HepG2 (cell line): ENCODE results near the gene MVP. TPM values are rescaled to one million over a fixed set of nuclear protein-coding genes. Genes with fewer than 3 reads are reported as not detected.
"Not testable (repeated sequence)": the region's sequence is repeated elsewhere in the genome, so short reads cannot be mapped to it uniquely, and the experiment has no call there.

Experiments used
- ATAC-seq: fragments of 200-7000 bp; cut with Tn5 transposase; 3 replicates; pipeline ENCODE4 v1.9.1; 2020; ENCODE audit warnings: mild to moderate bottlenecking, moderate library complexity
- BruUV-seq: library from RNA; stranded (reverse); fragments of 400-500 nt; replicated peaks from 2 replicates; lab custom pipeline; 2021; lab: Mats Ljungman, UMichigan
- CTCF ChIA-PET: fragments of 300-600 bp; formaldehyde crosslinking; extraction: SDS; loops from one replicate; lab custom pipeline; 2021; ENCODE audit warnings: low total read pairs, inconsistent platforms, low intra/inter-chr PET ratio; lab: Yijun Ruan, JAX
- POLR2A ChIA-PET: fragments of 350-600 bp; sonication (Branson Sonifier 250); formaldehyde crosslinking; loops from one replicate; lab custom pipeline; 2020; ENCODE audit warnings: antibody characterized with exemption, inconsistent platforms; lab: Yijun Ruan, JAX
- DNase-seq: peaks from one replicate; pipeline ENCODE4 v3.0.0-alpha.2; 2015; ENCODE audit warnings: low spot score
- FAIRE-seq: peaks from 3 replicates; lab custom pipeline; 2011; peaks lifted over from hg19 to GRCh38; lab: Jason Lieb, UNC
- H2AFZ ChIP-seq: one replicate; pipeline ENCODE4 v1.6.1; 2011; ENCODE audit warnings: low read length, inconsistent platforms
- H3K27ac ChIP-seq: fragments of 300-600 bp; 3 replicates; pipeline ENCODE4 v1.8.0; 2011; ENCODE audit warnings: mixed run types, mild to moderate bottlenecking, mixed read lengths, low read length, inconsistent platforms; ENCODE audit not compliant: insufficient read depth; ENCODE audit errors: extremely low read length
- H3K27me3 ChIP-seq, 2 experiments: fragments of 200-600 bp in 1 of 2; 2 replicates in 1 of 2; 3 replicates in 1 of 2; pipeline versions ENCODE4 v1.6.0 to v1.8.0; 2011; ENCODE audit warnings: low read length in 2 of 2, mild to moderate bottlenecking in 2 of 2, moderate library complexity in 2 of 2, inconsistent platforms in 1 of 2; ENCODE audit not compliant: insufficient read depth in 2 of 2, control insufficient read depth in 1 of 2
- H3K36me3 ChIP-seq, 2 experiments: fragments of 200-600 bp in 1 of 2; replicated peaks in 1 of 2; 2 replicates in 1 of 2; 3 replicates in 1 of 2; pipeline versions ENCODE4 v1.5.1 to v1.8.0; 2011; ENCODE audit warnings: low read length in 2 of 2, inconsistent platforms in 1 of 2; ENCODE audit not compliant: insufficient read depth in 2 of 2, control insufficient read depth in 1 of 2
- H3K4me1 ChIP-seq: 2 replicates; pipeline ENCODE4 v1.5.1; 2012; ENCODE audit warnings: low read length, inconsistent platforms; ENCODE audit not compliant: insufficient read depth
- H3K4me2 ChIP-seq: 2 replicates; pipeline ENCODE4 v1.6.0; 2011; ENCODE audit warnings: low read depth, low read length, inconsistent platforms
- H3K4me3 ChIP-seq, 3 experiments: fragments of 200-600 bp in 1 of 3; sonication (generic), shearing (Covaris generic) in 1 of 3; replicated peaks in 1 of 3; 2 replicates each; pipeline ENCODE4 v1.5.1; 2011 to 2016; ENCODE audit warnings: low read length in 3 of 3, inconsistent platforms in 2 of 3, low read depth in 2 of 3, mild to moderate bottlenecking in 2 of 3, control low read depth in 1 of 3, mixed read lengths in 1 of 3; ENCODE audit not compliant: insufficient read depth in 1 of 3
- H3K79me2 ChIP-seq: one replicate; pipeline ENCODE4 v1.6.1; 2011; ENCODE audit warnings: low read length, inconsistent platforms; ENCODE audit not compliant: insufficient read depth
- H3K9ac ChIP-seq: 2 replicates; pipeline ENCODE4 v1.6.0; 2011; ENCODE audit warnings: mild to moderate bottlenecking, low read depth, low read length, inconsistent platforms; ENCODE audit not compliant: insufficient read depth
- H3K9me3 ChIP-seq: 2 replicates; pipeline ENCODE4 v1.5.1; 2012; ENCODE audit warnings: mild to moderate bottlenecking, low read length
- H4K20me1 ChIP-seq: 2 replicates; pipeline ENCODE4 v1.6.0; 2011; ENCODE audit warnings: inconsistent platforms, mild to moderate bottlenecking, low read length, moderate library complexity; ENCODE audit not compliant: insufficient read depth
- HNF4A ChIP-seq: sonication (generic); formaldehyde crosslinking; IDR thresholded peaks from 2 replicates; pipeline ENCODE4 v1.4.0; 2020; ENCODE audit warnings: missing genetic modification reagents
- NR2F1 ChIP-seq, 2 experiments: fragments of 450-650 bp in 1 of 2; formaldehyde crosslinking in 1 of 2; IDR thresholded peaks; 2 replicates each; pipeline versions ENCODE4 v1.5.0 to v1.6.1; 2016 to 2020; ENCODE audit warnings: mild to moderate bottlenecking in 1 of 2, missing compliant biosample characterization in 1 of 2, missing genetic modification reagents in 1 of 2, moderate library complexity in 1 of 2
- NR2F6 ChIP-seq, 2 experiments: IDR thresholded peaks; 2 replicates each; pipeline ENCODE4 v1.6.1; 2016; ENCODE audit warnings: antibody characterized with exemption in 1 of 2, mild to moderate bottlenecking in 1 of 2
- SOX5 ChIP-seq: IDR thresholded peaks from 2 replicates; pipeline ENCODE4 v1.6.1; 2016; ENCODE audit warnings: borderline replicate concordance
- SOX6 ChIP-seq, 2 experiments: fragments of 450-650 bp in 1 of 2; sonication (generic) in 1 of 2; formaldehyde crosslinking in 1 of 2; IDR thresholded peaks; 2 replicates each; pipeline versions ENCODE4 v1.4.0 to v1.6.1; 2017 to 2020; ENCODE audit warnings: antibody characterized with exemption in 1 of 2, mild to moderate bottlenecking in 1 of 2, missing genetic modification reagents in 1 of 2
- TEAD3 ChIP-seq: optimal IDR thresholded peaks from 2 replicates; pipeline ENCODE3; 2016; ENCODE audit warnings: borderline replicate concordance
- ZNF281 ChIP-seq: sonication (generic); formaldehyde crosslinking; IDR thresholded peaks from 2 replicates; pipeline ENCODE4 v1.4.0; 2020; ENCODE audit warnings: missing genetic modification reagents, borderline replicate concordance
- ZNF383 ChIP-seq: sonication (generic); formaldehyde crosslinking; IDR thresholded peaks from 2 replicates; pipeline ENCODE4 v1.4.0; 2020; ENCODE audit warnings: missing genetic modification reagents, mild to moderate bottlenecking, borderline replicate concordance
- WGBS: methylation state at CpG from one replicate; pipeline ENCODE4 v1.1.6; 2017; ENCODE audit warnings: low lambda C conversion rate; 5-methylcytosine and 5-hydroxymethylcytosine counted together
- in situ Hi-C: cut with HindIII; loops from 2 replicates; pipeline ENCODE4 v1.10.0; 2017; ENCODE audit warnings: low pct_unique_long_range_greater_than_20kb; ENCODE audit not compliant: extremely low pct_ligation_motif_present
- intact Hi-C: fragments of 100-400 bp; cut with micrococcal nuclease; formaldehyde crosslinking; loops from one replicate; pipeline ENCODE4 v1.10.0; 2022; ENCODE audit not compliant: unreplicated experiment
- polyA plus RNA-seq, 8 experiments: library from polyadenylated mRNA; depleted of rRNA in 3 of 8; stranded (reverse) in 7 of 8; unstranded in 1 of 8; fragments of >200 nt; fragmentation: Illumina TruSeq in 4 of 8; extraction: Trizol in 4 of 8; gene quantifications; 2 replicates each; pipeline versions ENCODE4 v1.2.1 to v1.2.3, GENCODE V29; 2011 to 2016; ENCODE audit warnings: low read depth in 4 of 8, missing spikeins in 1 of 8, mixed read lengths in 1 of 8; ENCODE audit not compliant: insufficient read depth in 1 of 8
- total RNA-seq, 5 experiments: library from RNA; depleted of rRNA; stranded (reverse); fragments of >200 nt; fragmentation: Illumina TruSeq; extraction: Trizol; gene quantifications; 2 replicates each; pipeline ENCODE4 v1.2.3, GENCODE V29; 2016; ENCODE audit warnings: low read depth in 1 of 5
- TF ChIP-seq, protein P1 (sequence below): IDR thresholded peaks from 2 replicates; pipeline ENCODE4 v1.6.1; 2016

MVP gene
- total and polyA plus RNA-seq, 2 of the 13 experiments (the other 11 are each of a cell fraction or from before 2014, with no cell fraction given) = 22.9 to 43.5 TPM

- TF ChIP-seq TEAD3 (CRISPR knock-in tag) = peak; percentile 98
- TF ChIP-seq ZNF281 (CRISPR knock-in tag) = no peak
- no peak for TF ChIP-seq ZNF383
These were observed 40.8 kb upstream of the MVP start (continued) for GRCh38 chr16:29779474-29779873.

- H4K20me1 ChIP-seq; POLR2A ChIA-PET; H3K9ac ChIP-seq; CTCF ChIA-PET; FAIRE-seq; DNase-seq; H3K79me2 ChIP-seq; intact Hi-C loops; H2AFZ ChIP-seq; H3K4me3 ChIP-seq; in situ Hi-C loops; H3K27ac ChIP-seq; TF ChIP-seq SOX6 (IDR thresholded peaks at IDR 0.05); NR2F6 (CRISPR knock-in tag; IDR thresholded peaks at IDR 0.05): not testable (repeated sequence)
- H3K4me2 ChIP-seq = peak overlapping the region; percentile 44; the same call in 1 of the 2 replicates
- 48% methylated on average over 13 of the region's 13 CpGs for WGBS
- TF ChIP-seq SOX6 (CRISPR knock-in tag; IDR thresholded peaks at IDR 0.05) (peak; percentile 34; the same call in 1 of the 2 replicates), NR2F6 (IDR thresholded peaks at IDR 0.05) (peak; percentile 24; the same call in 1 of the 2 replicates), NR2F1 (CRISPR knock-in tag; IDR thresholded peaks at IDR 0.05) (0 out of 4 replicates have a peak, but pooled peaks of 1 of the 2 experiments have one; percentile 46), HNF4A (CRISPR knock-in tag) (peak; percentile 56; the same call in 1 of the 2 replicates), SOX5 (CRISPR knock-in tag) (peak; percentile 23; the same call in 1 of the 2 replicates)
- TF ChIP-seq, protein P1, sequence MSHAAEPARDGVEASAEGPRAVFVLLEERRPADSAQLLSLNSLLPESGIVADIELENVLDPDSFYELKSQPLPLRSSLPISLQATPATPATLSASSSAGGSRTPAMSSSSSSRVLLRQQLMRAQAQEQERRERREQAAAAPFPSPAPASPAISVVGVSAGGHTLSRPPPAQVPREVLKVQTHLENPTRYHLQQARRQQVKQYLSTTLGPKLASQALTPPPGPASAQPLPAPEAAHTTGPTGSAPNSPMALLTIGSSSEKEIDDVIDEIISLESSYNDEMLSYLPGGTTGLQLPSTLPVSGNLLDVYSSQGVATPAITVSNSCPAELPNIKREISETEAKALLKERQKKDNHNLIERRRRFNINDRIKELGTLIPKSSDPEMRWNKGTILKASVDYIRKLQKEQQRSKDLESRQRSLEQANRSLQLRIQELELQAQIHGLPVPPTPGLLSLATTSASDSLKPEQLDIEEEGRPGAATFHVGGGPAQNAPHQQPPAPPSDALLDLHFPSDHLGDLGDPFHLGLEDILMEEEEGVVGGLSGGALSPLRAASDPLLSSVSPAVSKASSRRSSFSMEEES (CRISPR knock-in tag) = peak; percentile 58; the same call in 1 of the 2 replicates
- TF ChIP-seq, all 625 proteins: peak for 6; not testable (repeated sequence) for 619
- not testable (repeated sequence) for ATAC-seq, H3K9me3 ChIP-seq, H3K36me3 ChIP-seq, BruUV-seq
- Histone ChIP-seq H3K27me3 (peaks cover 2 to 25% of the 10 kb centered on the region in 2 experiments; a peak in 4 of 5 replicates), H3K4me1 (peaks cover 52% of the 10 kb centered on the region)
These were observed 36.9 kb upstream of the MVP start for GRCh38 chr16:29783094-29783953.
